OCI-LY7 (cell line): ENCODE measurements around the gene SNRPF.

Experiments used
- EZH2phosphoT487 ChIP-seq: fragments of 200-600 bp; sonication (generic); IDR thresholded peaks from 2 replicates; pipeline ENCODE4 v1.6.1; 2018; ENCODE audit warnings: low read depth, borderline replicate concordance, mild to moderate bottlenecking, mixed run types, antibody characterized with exemption, low read length, moderate library complexity, mixed read lengths
- TF ChIP-seq, protein P1 (sequence below): fragments of 200-600 bp; sonication (generic); conservative IDR thresholded peaks from 2 replicates; pipeline ENCODE4 v1.5.1; 2014; ENCODE audit warnings: mild to moderate bottlenecking, antibody characterized with exemption, low read length, moderate library complexity, mixed read lengths

DNA sequence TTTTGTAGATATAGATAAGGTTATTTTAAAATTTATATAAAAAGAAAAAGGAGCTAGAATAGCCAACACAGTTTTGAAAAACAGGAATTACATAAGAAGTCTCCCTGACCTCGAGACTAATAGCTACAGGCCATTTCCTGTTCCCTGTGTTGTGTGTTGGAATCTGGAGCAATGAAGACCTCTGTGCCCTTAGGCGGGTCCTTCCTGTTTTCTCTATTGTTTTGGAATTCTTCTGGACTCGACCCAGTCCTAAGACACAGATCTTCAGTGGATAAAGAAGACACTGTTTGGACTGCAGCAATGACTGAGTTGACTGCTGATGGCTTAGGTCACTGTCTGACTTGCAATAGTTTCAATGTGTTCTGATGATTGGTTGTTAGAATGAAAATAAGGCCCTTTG is 26.2 kb downstream of the SNRPF start:
- TF ChIP-seq, protein P1, sequence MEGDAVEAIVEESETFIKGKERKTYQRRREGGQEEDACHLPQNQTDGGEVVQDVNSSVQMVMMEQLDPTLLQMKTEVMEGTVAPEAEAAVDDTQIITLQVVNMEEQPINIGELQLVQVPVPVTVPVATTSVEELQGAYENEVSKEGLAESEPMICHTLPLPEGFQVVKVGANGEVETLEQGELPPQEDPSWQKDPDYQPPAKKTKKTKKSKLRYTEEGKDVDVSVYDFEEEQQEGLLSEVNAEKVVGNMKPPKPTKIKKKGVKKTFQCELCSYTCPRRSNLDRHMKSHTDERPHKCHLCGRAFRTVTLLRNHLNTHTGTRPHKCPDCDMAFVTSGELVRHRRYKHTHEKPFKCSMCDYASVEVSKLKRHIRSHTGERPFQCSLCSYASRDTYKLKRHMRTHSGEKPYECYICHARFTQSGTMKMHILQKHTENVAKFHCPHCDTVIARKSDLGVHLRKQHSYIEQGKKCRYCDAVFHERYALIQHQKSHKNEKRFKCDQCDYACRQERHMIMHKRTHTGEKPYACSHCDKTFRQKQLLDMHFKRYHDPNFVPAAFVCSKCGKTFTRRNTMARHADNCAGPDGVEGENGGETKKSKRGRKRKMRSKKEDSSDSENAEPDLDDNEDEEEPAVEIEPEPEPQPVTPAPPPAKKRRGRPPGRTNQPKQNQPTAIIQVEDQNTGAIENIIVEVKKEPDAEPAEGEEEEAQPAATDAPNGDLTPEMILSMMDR, result no peak
- no peak for TF ChIP-seq EZH2phosphoT487
